Activated T-cell treated with anti-CD3 and anti-CD28 coated beads for 48 hours (primary cell): ENCODE results near the gene AP4S1.

Source experiments
- DNase-seq: peaks from one replicate; pipeline ENCODE4 v3.0.0-alpha.2; 2020; ENCODE audit warnings: low read depth

AP4S1 gene

GRCh38 chr14:31139301-31139847 lies 113.9 kb downstream of the AP4S1 start:
- DNase-seq, result no peak

- no peak for DNase-seq
Measured at GRCh38 chr14:31142455-31143087, 117.1 kb downstream of the AP4S1 start.
